Activated T-helper 17 cell treated with anti-CD3 and anti-CD28 coated beads, Interleukin-2, amount 50 U/mL, for 72 hours (primary cell): ENCODE measurements around the gene RAB17. TPM values are rescaled to one million over a fixed set of nuclear protein-coding genes. Genes with fewer than 3 reads are reported as not detected.
"Not testable (repeated sequence)": the region's sequence is repeated elsewhere in the genome, so short reads cannot be mapped to it uniquely, and the experiment has no call there.

Source experiments
- ATAC-seq: fragments of 150-1000 bp; cut with Tn5 transposase; replicated peaks from 2 replicates; pipeline ENCODE4 v1.10.0; 2021; ENCODE audit warnings: mild to moderate bottlenecking, moderate library complexity
- H3K27ac Mint-ChIP-seq: one replicate; pipeline ENCODE4 v1.8.0; 2022; ENCODE audit warnings: mixed read lengths
- H3K27me3 Mint-ChIP-seq: one replicate; pipeline ENCODE4 v1.8.0; 2022; ENCODE audit warnings: mixed read lengths
- H3K36me3 Mint-ChIP-seq: one replicate; pipeline ENCODE4 v1.8.0; 2022; ENCODE audit warnings: low read depth, mild to moderate bottlenecking, mixed read lengths
- H3K4me1 Mint-ChIP-seq: one replicate; pipeline ENCODE4 v1.8.0; 2022; ENCODE audit warnings: mixed read lengths
- H3K4me3 Mint-ChIP-seq: one replicate; pipeline ENCODE4 v1.8.0; 2022; ENCODE audit warnings: mild to moderate bottlenecking, mixed read lengths
- H3K9me3 Mint-ChIP-seq: one replicate; pipeline ENCODE4 v1.8.0; 2022; ENCODE audit warnings: mixed read lengths
- total RNA-seq, 2 donors: library from RNA; stranded (reverse); gene quantifications; one replicate each; pipeline ENCODE4 v1.2.3, GENCODE V29; 2022

RAB17 gene
- total RNA-seq, 2 donors from 2014 or later, result 0.43 to 2.5 TPM

- Mint-ChIP-seq H3K9me3 (no peaks in the 10 kb centered on the region), H3K27me3 (no peaks in the 10 kb centered on the region)
- no peak for ATAC-seq
These were observed 23.7 kb upstream of the RAB17 start for GRCh38 chr2:237614151-237614720.

GRCh38 chr2:237613679-237614078 lies 23.1 kb upstream of the RAB17 start:
- no peaks in the 10 kb centered on the region for H3K9me3 Mint-ChIP-seq
- no peak overlapping the region for H3K27ac Mint-ChIP-seq
- H3K4me3 Mint-ChIP-seq, result no peak overlapping the region

More at GRCh38 chr2:237614151-237614720, 23.7 kb upstream of the RAB17 start:
- peaks cover 9% of the 10 kb centered on the region for H3K4me1 Mint-ChIP-seq
- H3K36me3 Mint-ChIP-seq, result no peaks in the 10 kb centered on the region
- no peak overlapping the region for H3K27ac Mint-ChIP-seq
- H3K4me3 Mint-ChIP-seq, result no peak overlapping the region

GRCh38 chr2:237612527-237613357 lies 22.2 kb upstream of the RAB17 start:
- Mint-ChIP-seq H3K4me1 (peaks cover 5% of the 10 kb centered on the region), H3K36me3 (no peaks in the 10 kb centered on the region), H3K27ac (no peak overlapping the region), H3K27me3 (no peaks in the 10 kb centered on the region), H3K9me3 (no peaks in the 10 kb centered on the region), H3K4me3 (no peak overlapping the region)
- ATAC-seq, result no peak

More at GRCh38 chr2:237613679-237614078, 23.1 kb upstream of the RAB17 start:
- Mint-ChIP-seq H3K4me1 (peaks cover 9% of the 10 kb centered on the region), H3K36me3 (no peaks in the 10 kb centered on the region), H3K27me3 (no peaks in the 10 kb centered on the region)
- no peak for ATAC-seq

GRCh38 chr2:237606522-237606921 lies 16.0 kb upstream of the RAB17 start:
- H3K27ac Mint-ChIP-seq, H3K9me3 Mint-ChIP-seq, H3K36me3 Mint-ChIP-seq, H3K27me3 Mint-ChIP-seq, H3K4me3 Mint-ChIP-seq, ATAC-seq, H3K4me1 Mint-ChIP-seq: not testable (repeated sequence)

GRCh38 chr2:237604960-237605359 lies 14.4 kb upstream of the RAB17 start:
- Mint-ChIP-seq H3K4me3 (no peak overlapping the region), H3K4me1 (peaks cover 8% of the 10 kb centered on the region), H3K27ac (no peak overlapping the region), H3K27me3 (no peaks in the 10 kb centered on the region), H3K36me3 (no peaks in the 10 kb centered on the region), H3K9me3 (no peaks in the 10 kb centered on the region)
- no peak for ATAC-seq

GRCh38 chr2:237604391-237604790 lies 13.9 kb upstream of the RAB17 start:
- no peaks in the 10 kb centered on the region for H3K36me3 Mint-ChIP-seq
- no peak for ATAC-seq
- H3K4me3 Mint-ChIP-seq, result peak overlapping the region; percentile 71
- H3K4me1 Mint-ChIP-seq, result peaks cover 8% of the 10 kb centered on the region
- peak overlapping the region; percentile 88 for H3K27ac Mint-ChIP-seq
- no peaks in the 10 kb centered on the region for H3K27me3 Mint-ChIP-seq
- no peaks in the 10 kb centered on the region for H3K9me3 Mint-ChIP-seq

GRCh38 chr2:237603718-237604362 lies 13.3 kb upstream of the RAB17 start:
- Mint-ChIP-seq H3K27ac (peak overlapping the region; percentile 88), H3K27me3 (no peaks in the 10 kb centered on the region), H3K9me3 (no peaks in the 10 kb centered on the region), H3K4me3 (peak overlapping the region; percentile 71), H3K36me3 (no peaks in the 10 kb centered on the region), H3K4me1 (peaks cover 8% of the 10 kb centered on the region)
- ATAC-seq, result peak; percentile 97

- ATAC-seq, result no peak
- Mint-ChIP-seq H3K9me3 (no peaks in the 10 kb centered on the region), H3K27me3 (no peaks in the 10 kb centered on the region), H3K27ac (peak overlapping the region; percentile 88), H3K36me3 (no peaks in the 10 kb centered on the region), H3K4me3 (peak overlapping the region; percentile 71), H3K4me1 (peaks cover 8% of the 10 kb centered on the region)
These were observed 12.6 kb upstream of the RAB17 start for GRCh38 chr2:237603049-237603717.

GRCh38 chr2:237602409-237602808 lies 11.9 kb upstream of the RAB17 start:
- Mint-ChIP-seq H3K4me3 (no peak overlapping the region), H3K4me1 (peaks cover 8% of the 10 kb centered on the region)

GRCh38 chr2:237601453-237602116 lies 11.1 kb upstream of the RAB17 start:
- no peaks in the 10 kb centered on the region for H3K36me3 Mint-ChIP-seq
- H3K27ac Mint-ChIP-seq, result peak overlapping the region; percentile 20
- H3K27me3 Mint-ChIP-seq, result no peaks in the 10 kb centered on the region
- H3K9me3 Mint-ChIP-seq, result no peaks in the 10 kb centered on the region
- H3K4me1 Mint-ChIP-seq, result peaks cover 8% of the 10 kb centered on the region
- H3K4me3 Mint-ChIP-seq, result no peak overlapping the region
- no peak for ATAC-seq

More at GRCh38 chr2:237602409-237602808, 11.9 kb upstream of the RAB17 start:
- Mint-ChIP-seq H3K36me3 (no peaks in the 10 kb centered on the region), H3K27ac (peak overlapping the region; percentile 88), H3K9me3 (no peaks in the 10 kb centered on the region), H3K27me3 (no peaks in the 10 kb centered on the region)
- ATAC-seq, result no peak

GRCh38 chr2:237600205-237600846 lies 9.8 kb upstream of the RAB17 start:
- Mint-ChIP-seq H3K4me1 (peaks cover 8% of the 10 kb centered on the region), H3K27ac (no peak overlapping the region)

GRCh38 chr2:237599465-237600110 lies 9.1 kb upstream of the RAB17 start:
- Mint-ChIP-seq H3K36me3 (no peaks in the 10 kb centered on the region), H3K27ac (peak overlapping the region; percentile 58), H3K4me1 (peaks cover 8% of the 10 kb centered on the region), H3K27me3 (no peaks in the 10 kb centered on the region), H3K9me3 (no peaks in the 10 kb centered on the region), H3K4me3 (no peak overlapping the region)
- no peak for ATAC-seq

More at GRCh38 chr2:237600205-237600846, 9.8 kb upstream of the RAB17 start:
- Mint-ChIP-seq H3K36me3 (no peaks in the 10 kb centered on the region), H3K4me3 (no peak overlapping the region), H3K27me3 (no peaks in the 10 kb centered on the region), H3K9me3 (no peaks in the 10 kb centered on the region)
- no peak for ATAC-seq

- Mint-ChIP-seq H3K4me3 (no peak overlapping the region), H3K27ac (peak overlapping the region; percentile 58), H3K9me3 (no peaks in the 10 kb centered on the region), H3K4me1 (peaks cover 8% of the 10 kb centered on the region), H3K36me3 (no peaks in the 10 kb centered on the region), H3K27me3 (no peaks in the 10 kb centered on the region)
- ATAC-seq, result no peak
These were observed 8.1 kb upstream of the RAB17 start for GRCh38 chr2:237598468-237599208.
